Activated CD4-positive, alpha-beta T cell treated with anti-CD3 and anti-CD28 coated beads, Interleukin-10, Interleukin-2, amounts not matched to agents 100 ng/mL and 50 ng/mL, durations not matched to agents 16 hours and 8 hours (primary cell): ENCODE results near the gene SELENOT.

Experiments
- DNase-seq: peaks from one replicate; pipeline ENCODE4 v3.0.0-alpha.2; 2020

SELENOT gene

GRCh38 chr3:150673966-150674365 lies 70.8 kb downstream of the SELENOT start:
- no peak for DNase-seq

- DNase-seq, result no peak
Observed at GRCh38 chr3:150675587-150675986, 72.5 kb downstream of the SELENOT start.
